ENCODE data around the gene MCM3AP.
A peak's percentile ranks its signal among the peaks of the same experiment; 100 is the strongest.

The MCM3AP gene

GRCh38 chr21:46218906-46219590 is 66.4 kb downstream of the MCM3AP start:
- no peak for DNase-seq (ENCODE audit: low read depth, low spot score)

GRCh38 chr21:46217511-46218196 is 67.8 kb downstream of the MCM3AP start:
- DNase-seq (ENCODE audit: low read depth, low spot score), result no peak

- DNase-seq (ENCODE audit: low read depth, low spot score), result no peak
Measured at GRCh38 chr21:46216132-46216747, 69.2 kb downstream of the MCM3AP start.

- no peak for DNase-seq (ENCODE audit: low read depth, low spot score)
Measured at GRCh38 chr21:46215436-46216131, 69.8 kb downstream of the MCM3AP start.

- DNase-seq (ENCODE audit: low read depth, low spot score), result no peak
Measured at GRCh38 chr21:46214478-46215340, 70.7 kb downstream of the MCM3AP start.

GRCh38 chr21:46213620-46214286 is 71.7 kb downstream of the MCM3AP start:
- DNase-seq (ENCODE audit: low read depth, low spot score), result peak; percentile 49

- DNase-seq (ENCODE audit: low read depth, low spot score), result no peak
Measured at GRCh38 chr21:46212721-46213484, 72.5 kb downstream of the MCM3AP start.

- no peak for DNase-seq (ENCODE audit: low read depth, low spot score)
Measured at GRCh38 chr21:46211786-46212720, 73.4 kb downstream of the MCM3AP start.

GRCh38 chr21:46211376-46211775 is 74.0 kb downstream of the MCM3AP start:
- no peak for DNase-seq (ENCODE audit: low read depth, low spot score)

- DNase-seq (ENCODE audit: low read depth, low spot score), result no peak
Measured at GRCh38 chr21:46210378-46211136, 74.9 kb downstream of the MCM3AP start.

GRCh38 chr21:46208761-46209721 is 76.4 kb downstream of the MCM3AP start:
- no peak for DNase-seq (ENCODE audit: low read depth, low spot score)

- DNase-seq (ENCODE audit: low read depth, low spot score), result no peak
Measured at GRCh38 chr21:46207920-46208591, 77.4 kb downstream of the MCM3AP start.

GRCh38 chr21:46207006-46207919 is 78.1 kb downstream of the MCM3AP start:
- no peak for DNase-seq (ENCODE audit: low read depth, low spot score)

- no peak for DNase-seq (ENCODE audit: low read depth, low spot score)
Measured at GRCh38 chr21:46206163-46207005, 79.0 kb downstream of the MCM3AP start.

All from ELF-1 (cell line).